ENCODE measurements around the gene MORC2.
A peak's percentile ranks its signal among the peaks of the same experiment; 100 is the strongest.

Gene MORC2

DNA sequence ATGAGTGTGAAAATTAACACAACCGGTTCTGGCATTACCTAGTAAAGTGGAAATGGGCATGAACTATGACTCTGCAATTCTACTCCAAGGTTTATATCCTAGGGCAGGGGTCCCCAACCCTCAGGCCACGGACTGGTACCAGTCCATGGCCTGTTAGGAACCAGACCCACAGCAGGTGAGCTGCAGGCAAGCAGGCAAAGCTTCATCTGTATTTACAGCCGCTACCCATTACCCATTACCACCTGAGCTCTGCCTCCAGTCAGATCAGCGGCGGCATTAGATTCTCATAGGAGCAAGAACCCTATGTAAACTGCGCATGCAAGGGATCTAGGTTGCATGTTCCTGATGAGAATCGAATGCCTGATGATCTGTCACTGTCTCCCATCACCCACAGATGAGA lies 49.8 kb downstream of the MORC2 start:
- DNase-seq = no peak

DNA sequence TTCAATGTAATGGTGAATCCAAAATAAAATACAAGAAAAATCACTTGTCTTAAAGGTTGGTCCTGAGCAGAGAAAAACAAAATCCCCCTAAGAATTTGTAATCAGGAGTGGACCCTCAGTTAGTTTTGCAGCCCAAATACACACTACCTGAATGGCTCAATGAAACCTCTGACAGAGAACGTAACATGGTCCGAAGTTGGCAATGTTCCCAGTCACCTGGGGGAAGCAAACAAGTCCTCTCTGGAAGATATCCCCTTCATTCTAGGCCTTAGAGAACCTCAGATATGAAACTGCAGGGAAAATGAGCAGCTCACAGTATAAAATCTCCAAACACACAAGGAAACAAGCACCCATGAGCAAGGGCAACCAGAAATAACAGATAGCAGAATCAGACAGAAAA lies 58.2 kb downstream of the MORC2 start:
- no peak for DNase-seq

DNA sequence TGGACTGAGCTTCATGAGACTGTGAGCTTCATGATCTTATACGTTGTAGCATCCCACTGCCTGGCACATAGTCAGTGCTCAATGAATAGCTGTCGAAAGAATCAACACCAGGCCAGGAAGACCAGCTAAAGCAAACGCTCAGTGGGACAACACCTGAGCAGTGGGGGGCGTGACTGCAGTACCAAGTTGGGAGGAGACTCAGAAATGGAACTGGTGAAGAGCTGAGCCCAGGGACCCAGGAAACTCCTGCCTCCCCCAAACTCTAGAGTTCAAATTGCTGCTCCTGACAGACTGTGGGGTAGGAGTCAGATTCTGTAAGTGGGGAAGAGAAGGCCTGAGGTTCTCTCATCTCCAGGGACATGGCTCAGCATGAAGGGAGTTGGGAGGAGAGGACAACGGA lies 59.3 kb downstream of the MORC2 start:
- no peak for DNase-seq

DNA sequence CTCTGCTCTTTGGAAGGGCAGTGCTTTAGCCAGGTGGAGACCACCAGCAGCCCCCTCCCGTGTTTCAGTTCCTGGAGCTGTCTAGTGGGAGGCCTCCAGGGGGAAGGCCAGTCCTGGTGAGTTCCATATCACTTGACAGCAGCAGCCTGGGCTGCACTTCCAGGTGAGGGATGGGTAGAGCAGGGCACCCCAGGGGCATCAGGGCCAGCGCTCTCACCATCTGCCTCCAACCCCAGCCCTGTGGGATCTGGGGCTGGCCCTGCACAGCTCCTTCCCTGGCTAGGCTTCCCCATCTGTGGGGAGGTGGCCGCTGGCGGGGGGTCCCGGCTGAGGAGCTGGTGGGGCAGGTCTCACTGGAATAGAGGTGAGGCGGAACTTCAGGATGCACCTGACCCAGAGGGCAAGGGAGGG lies 60.5 kb downstream of the MORC2 start:
- no peak for DNase-seq

DNA sequence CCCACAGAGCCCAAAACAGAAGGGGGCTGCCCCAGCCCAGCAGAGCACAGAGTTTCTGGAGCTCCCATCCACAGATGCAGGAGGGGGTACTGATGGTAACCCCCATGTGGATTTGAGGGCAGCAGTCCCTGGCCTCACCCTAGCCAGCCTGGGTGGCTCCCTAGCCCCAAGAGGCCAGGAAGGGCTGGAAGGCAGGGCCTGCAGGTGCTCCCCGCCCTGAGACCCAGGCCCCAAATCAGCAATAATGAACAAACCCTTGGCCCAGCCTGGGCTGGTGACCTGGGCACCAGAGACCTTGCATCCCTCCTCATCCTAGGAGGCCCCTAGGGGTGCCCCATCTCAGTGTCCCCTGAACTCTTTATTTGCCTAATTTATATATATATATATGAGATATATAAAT lies 61.6 kb downstream of the MORC2 start:
- no peak for DNase-seq

DNA sequence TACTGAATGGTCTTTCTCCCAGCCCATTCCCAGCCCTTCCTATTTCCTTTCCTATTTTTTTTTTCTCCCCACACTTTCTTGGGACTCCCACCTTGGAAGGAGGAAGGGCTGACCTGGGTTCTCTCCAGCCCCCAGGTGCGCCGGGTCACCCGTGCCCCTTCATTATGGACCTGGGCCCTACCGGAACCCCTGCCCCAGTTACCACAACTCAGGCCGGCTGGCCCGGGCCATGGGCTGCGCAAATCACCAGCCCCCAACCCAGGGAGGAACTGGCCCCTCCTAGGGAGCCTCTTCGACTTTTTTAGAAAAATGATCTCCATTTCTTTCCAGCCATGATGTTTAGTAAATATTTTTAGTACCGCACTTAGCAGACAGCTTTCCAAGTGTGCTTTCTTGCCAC lies 62.2 kb downstream of the MORC2 start:
- DNase-seq = no peak

DNA sequence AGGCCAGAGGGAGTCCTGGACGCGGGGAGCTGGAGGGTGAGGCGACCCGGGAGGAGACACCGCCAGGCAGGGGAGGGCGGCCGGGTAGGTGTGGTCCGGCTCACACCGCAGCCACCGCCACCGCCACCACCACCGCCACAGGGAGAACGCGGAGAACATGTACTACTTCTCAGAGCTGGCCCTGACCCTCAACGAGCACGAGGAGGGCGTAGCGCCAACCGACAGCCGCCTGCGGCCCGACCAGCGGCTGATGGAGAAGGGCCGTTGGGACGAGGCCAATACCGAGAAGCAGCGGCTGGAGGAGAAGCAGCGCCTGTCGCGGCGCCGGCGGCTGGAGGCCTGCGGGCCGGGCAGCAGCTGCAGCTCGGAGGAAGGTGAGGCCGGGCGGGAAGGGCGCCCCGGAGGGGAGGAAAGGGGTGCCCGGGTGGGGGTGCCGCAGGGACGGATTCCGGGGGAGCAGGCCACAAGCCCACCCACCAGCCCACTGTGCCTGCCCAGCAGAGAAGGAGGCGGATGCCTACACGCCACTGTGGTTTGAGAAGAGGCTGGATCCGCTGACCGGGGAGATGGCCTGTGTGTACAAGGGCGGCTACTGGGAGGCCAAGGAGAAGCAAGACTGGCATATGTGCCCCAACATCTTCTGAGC lies 62.8 kb downstream of the MORC2 start:
- DNase-seq = no peak

DNA sequence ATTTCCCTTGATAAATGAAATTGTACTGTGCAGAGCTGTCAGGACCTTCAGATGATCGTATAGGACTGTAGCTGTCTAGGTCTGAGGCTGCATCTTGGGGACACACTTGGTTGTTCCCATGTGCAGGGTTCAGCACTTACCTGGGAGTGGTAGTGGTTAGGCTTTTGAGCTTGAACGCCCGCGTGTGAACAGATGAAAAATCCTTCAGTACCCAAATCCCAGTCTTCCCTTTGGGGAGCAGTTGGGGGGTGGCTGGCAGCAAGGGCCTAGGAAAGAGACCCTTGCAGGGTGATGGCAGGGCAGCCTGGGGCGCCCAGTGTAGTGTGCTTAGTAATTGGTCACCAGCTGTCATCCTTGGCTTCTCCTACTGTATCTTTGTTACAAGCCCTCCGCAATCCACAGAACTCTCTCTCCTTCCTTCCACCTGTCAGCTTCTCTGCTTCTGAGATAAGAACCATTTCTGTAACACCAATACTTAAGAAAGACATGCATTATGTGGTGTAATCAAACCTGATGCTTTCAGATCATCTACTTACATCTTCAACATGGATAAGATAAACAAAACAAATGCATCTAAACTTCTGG lies 64.6 kb downstream of the MORC2 start:
- no peak for DNase-seq

DNA sequence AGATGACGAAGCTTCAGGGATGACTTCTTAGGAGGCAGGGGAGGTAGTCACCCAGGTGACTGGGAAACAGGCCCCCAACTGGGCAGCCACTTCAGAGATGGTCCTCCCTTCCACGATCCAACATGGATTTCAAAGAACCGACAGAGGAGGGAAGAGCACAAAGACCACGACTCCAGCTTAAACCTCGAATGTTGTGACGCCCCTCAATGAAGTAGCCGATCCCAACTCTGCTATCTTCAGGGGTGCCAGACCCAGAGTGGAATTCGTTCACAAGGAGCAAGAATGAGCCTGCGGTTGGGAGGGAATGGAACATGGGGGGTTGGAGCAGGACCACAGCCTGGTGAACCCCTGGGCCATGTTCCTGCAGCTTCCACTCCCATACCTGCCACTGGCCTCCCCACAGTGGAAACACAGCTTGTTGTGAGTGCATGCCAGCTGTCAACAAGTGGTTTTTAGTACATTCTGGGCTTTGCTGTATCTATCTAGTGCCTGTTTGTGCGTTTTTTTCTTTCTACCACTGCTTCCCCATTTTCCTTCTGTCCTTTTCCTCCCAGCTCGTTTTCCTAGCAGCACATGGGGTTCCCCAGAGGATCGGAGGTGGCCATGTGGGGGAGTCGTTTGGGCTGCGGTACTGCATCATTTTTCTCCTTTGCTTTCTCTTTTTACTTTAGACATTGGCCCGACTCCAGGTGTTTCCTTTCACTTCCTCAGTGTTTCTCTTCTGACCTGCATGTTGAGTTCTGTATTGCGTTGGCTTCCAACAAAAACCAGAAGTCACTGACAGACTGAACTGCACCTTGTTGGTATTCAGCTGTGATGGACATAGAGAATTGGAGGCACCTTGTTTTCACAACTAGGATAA lies 65.8 kb downstream of the MORC2 start:
- no peak for DNase-seq

DNA sequence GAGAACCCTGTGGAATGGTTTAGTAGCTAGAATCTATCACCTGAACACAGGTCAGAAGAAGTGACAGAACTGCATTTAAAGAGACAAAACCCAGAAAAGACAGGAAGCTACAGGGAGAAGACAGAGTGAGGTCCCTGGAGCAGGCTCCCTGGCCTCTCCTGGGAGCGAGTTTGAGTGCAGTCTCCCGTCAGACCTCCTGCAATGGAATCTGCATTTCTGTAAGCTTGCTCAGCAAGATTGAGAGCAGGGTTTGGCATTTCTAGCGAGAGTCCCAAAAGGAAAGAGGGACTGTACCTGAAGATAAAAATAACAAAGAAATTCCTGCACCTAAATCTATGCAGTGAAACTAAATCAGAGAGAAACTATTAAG lies 74.2 kb downstream of the MORC2 start:
- no peak for DNase-seq

DNA sequence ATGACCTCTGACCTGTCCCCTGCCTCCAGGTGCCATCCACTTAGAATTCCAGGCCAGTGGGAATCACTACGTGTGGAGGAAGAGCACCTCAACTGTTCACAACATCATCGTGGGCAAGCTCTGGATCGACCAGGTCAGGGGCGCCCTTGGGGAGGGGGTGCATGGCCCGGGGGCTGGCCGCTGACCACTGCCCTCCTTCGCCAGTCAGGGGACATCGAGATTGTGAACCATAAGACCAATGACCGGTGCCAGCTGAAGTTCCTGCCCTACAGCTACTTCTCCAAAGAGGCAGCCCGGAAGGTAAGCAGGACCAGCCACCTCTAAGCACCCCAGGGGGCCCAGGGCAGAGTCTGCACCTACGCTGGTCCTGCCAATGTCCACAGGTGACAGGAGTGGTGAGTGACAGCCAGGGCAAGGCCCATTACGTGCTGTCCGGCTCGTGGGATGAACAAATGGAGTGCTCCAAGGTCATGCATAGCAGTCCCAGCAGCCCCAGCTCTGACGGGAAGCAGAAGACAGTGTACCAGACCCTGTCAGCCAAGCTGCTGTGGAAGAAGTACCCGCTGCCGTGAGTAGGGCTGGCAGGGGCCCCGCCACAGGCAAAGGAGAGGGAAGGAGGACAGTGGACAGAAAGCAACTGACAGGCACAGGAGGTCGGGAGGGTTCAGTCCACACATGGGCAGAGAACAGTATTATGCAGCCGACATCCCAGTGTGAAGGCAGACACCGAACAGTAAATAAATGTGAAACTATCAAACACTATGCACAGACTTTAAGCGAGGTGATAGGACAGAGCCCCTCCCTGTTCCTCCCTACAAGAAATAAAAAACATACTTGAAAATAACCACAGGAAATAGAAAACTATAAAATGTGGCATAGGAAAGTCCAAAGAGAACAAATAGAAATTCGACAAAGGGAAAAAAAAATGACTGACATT lies 74.9 kb downstream of the MORC2 start:
- no peak for DNase-seq

DNA sequence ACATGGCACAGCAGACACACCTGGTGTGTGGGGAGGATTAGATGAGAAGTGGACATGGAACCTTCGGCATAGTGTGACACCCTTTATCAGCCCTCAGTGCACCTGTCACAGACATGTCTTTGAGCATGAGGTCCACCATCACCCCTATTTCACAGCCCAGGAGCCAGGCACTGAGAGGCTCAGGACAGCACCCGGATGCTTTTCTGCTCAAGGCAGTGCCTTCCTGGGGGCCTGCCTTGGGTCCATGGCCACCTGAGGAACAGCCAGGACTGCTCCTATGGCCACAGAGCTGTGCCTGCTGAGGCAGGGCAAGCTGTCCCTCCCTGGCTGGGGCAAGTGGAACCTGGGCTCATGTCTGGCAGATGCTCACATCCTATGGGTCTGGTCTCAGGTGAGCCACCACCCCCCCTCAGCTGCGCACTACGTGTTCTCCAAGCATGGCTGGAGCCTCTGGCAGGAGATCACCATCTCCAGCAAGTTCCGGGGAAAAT lies 75.8 kb downstream of the MORC2 start:
- DNase-seq = no peak

DNA sequence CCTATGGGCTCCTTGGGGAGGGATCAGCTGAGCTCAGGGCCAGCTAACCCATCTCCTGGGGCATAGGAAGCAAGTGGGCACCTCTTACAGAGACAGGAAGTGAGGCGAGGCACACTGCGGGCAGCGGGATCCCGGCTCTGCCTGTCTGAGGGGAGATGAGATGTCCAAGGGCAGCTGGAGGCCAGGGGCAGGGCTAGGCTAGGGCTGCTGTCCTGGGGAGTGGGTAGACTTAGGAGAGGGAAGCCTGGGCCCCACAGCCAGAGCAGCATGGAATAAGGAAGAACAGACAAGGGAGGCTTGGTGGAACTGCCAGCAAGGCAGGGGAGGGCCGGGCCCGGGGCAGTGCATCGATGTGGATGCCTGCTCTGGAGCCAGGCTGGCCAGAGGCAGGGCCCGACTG lies 76.3 kb downstream of the MORC2 start:
- DNase-seq = no peak

DNA sequence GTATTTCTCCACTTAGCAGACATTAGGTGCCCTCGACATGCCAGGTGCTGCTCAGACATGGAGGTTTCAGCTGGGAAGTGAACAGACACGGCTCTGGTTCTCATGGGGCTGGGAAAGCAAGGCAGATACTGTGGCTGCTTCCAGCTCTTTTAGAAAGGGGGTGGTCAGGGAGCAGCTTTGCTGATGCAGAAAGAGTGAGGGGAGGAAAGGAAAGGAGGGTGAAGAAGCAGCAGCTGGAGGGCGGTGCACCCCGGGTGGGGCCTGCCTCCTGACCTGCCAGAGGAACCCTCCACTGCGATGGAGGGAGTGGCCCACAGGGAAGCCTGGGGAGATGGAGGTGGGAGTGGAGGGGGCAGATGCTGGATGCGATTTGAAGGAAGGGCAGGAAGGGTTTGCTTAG lies 76.8 kb downstream of the MORC2 start:
- no peak for DNase-seq

DNA sequence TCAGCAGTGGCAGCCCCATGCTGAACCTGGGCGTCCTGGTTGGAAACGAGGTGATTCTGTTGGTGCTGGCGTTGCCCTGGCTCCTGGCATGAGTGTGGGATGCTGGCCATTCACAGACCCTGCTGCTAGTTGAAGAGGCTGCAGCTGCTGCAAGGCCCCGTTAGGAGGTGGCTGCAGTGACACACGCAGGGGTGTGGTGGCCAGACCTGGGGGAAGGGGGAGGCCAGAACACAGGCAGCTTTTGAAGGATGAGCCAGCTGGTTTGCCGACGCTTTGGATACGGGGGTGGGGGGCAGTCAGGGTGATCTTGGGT lies 77.2 kb downstream of the MORC2 start:
- DNase-seq = no peak

DNA sequence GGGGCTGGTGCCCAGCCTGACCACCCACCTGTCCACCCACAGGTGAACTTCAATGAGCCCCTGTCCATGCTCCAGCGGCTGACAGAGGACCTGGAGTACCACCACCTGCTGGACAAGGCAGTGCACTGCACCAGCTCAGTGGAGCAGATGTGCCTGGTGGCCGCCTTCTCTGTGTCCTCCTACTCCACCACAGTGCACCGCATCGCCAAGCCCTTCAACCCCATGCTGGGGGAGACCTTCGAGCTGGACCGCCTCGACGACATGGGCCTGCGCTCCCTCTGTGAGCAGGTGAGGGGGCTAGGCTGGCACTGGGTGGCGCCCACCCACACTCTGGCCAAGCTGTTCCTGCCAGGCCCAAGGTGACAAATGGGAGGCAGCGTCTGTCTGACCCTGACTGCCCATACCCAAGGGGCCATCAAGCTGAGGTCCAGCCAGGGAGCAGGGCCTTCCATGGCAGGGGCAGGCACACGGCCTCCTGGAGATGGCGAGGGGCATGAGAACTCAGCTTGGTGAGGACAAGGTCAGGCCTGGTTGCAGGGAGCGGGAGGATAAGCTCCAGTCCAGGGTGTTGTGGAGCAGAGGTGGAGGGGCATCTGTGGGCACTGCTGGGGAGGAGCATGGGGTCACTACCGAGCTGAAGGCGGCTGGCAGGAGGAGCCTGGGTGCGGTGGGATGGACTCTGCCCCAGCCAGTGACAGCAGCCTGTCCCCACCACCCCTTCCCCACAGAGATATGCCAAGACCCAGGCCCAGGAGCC lies 77.7 kb downstream of the MORC2 start:
- DNase-seq = no peak

DNA sequence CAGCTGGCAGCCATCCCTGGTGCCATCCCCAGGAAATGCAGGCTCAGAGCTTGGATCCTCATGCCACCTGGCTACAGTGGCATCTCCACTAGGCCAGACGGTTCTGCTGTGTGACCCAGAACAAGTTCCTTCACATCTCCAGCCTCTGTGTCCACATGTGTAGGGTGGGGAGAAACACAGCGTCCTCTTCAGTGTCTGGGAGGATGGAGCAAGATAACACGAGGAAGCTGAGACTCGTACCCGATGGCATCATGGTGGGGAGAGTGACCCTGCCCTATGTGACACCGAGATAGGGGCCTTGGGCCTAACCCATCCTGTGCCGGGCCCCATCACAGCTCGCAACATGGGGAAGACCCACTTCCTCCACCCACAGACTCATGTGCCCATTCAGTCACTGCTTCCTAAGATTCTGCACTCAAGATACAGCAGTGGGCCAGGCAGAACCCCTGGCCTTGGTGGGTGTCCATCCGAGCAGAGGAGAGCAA lies 78.5 kb downstream of the MORC2 start:
- DNase-seq = no peak

DNA sequence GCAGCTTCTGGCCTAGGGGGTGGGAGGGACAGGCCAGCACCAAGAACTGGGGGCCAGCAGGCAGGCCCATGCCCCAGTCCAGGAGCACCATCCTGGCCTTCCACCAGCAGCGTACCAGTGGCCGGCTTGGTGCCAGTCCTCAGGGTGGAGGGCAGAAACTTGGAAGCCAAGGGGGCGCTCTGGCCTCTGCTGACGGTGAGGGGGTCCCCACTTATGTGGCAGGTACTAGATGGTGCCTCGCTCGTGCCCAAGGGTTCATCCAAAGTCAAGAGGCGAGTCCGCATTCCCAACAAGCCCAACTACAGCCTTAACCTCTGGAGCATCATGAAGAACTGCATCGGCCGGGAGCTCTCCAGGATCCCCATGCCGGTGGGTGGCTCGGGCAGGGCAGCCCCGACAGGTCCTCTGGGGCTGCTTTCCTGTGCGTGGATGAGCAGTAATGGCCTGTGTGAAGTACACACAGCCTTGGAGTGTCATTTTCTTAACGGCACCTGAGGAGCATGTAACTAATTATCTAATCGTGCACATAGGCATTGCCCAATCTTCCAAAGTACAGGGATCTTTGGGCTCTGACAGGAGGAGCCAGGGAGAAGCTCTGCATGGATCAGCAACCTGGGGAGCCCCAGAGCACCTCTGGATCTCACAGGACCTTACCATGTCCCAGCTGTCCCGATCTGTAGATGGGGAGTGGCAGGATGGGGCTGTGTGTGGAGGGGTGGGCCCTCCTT lies 79.1 kb downstream of the MORC2 start:
- peak; percentile 30 for DNase-seq

DNA sequence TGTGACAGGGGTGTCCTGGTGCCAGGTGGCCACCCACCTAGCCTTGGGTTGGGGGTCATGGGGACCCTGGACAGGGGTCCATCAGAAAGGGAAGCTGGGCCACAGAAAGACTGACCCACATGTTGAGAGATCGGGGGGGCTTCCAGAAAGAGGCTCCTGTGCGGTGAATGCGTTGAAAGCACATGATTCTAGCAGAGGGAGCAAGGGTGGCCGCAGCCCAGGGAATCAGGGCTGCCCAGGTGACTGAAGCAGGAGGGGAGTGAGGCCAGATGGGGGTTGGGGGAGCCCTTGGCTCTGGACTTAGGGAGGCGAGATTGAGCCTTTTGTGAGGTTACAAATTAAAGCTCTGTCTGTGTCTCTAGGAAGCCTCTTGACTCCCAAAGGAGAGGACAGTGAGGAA lies 80.7 kb downstream of the MORC2 start:
- DNase-seq = no peak

DNA sequence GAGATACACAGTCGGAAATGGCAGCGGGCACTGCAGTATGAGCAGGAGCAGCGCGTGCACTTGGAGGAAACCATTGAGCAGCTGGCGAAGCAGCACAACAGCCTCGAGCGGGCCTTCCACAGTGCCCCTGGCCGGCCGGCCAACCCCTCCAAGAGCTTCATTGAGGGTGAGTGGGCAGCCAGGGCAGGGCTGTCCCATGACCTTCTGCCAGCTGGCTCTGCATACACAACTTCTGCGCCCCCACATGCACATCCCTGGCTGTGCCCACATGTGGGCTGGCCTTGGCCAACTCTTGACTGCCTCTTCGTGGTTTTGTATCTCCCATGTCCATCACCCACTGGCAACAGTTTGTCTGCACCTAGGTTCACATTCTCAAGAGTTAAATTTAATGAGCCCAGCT lies 81.1 kb downstream of the MORC2 start:
- DNase-seq = peak; percentile 20

DNA sequence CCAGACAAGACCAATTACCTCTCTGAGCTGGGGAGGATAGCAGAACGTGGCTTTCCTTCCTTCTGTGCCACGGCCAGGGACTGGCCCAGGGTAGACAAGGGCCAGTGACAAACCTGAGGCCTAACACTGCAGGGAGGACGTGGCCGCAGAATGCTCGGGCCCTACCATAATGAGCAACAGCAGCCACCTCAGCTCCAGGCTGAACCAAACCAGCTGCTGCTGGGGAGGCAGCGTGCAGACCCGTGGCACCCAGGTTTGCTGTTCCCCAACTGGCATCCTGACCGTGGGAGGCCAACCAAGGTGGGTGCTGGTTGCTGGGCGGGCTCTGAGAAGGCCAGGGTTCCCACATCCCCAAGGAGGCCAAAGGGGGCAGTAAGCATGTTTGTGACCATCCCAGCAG lies 83.0 kb downstream of the MORC2 start:
- peak; percentile 13 for DNase-seq

DNA sequence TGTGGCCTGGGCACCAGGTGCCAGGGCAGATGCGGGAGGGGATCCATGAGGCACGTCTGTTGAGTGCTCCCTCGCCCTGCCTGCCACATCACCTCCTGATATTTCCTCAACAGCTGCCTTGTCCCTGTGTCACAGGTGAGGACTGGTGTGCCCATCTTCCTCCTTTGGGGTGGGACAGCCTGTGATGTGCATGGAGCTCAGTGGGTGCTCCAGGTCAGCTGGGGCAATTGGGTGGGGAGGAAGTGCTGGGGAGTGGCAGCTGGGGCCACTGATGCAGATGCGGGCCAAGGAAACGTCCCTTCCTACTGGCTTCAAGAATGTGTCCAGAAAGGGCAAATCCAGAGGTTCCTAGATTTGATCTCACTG lies 83.6 kb downstream of the MORC2 start:
- DNase-seq = peak; percentile 17
